ENCODE measurements around the gene RASSF8. TPM values are rescaled to one million over a fixed set of nuclear protein-coding genes. Genes with fewer than 3 reads are reported as not detected.

RASSF8 gene
- total and polyA plus RNA-seq, 9 of the 15 experiments (the other 6 are each of a cell fraction or from before 2014, with no cell fraction given): 0.01 to 0.36 (median 0.12) TPM; not detected in 1

DNA sequence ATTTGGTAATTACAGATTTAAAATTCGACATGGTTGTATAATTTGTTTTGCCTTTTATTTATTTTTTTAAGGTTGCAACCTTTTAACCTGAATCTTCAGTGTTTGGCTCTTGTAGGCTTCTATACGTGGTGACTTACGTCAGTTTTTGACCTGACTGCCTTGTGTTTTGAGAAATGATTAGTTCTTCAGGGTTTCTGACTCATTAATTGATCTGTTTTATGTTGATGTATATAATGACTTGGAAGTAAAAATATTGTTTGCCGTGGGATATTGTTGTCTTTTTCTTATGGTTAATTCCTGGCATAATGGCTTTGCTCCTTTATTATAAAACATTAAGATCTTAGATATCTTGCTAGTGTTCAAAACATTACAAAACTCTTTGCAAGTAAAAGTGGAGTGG lies 2.5 kb downstream of the RASSF8 start:
- no TSS peak for BruUV-seq (replicated peaks)
- 1% methylated on average over 4 of the region's 4 CpGs for WGBS (ENCODE audit: insufficient coverage, low coverage, missing lambda C conversion rate)
- no peak overlapping the region for H3K4me2 ChIP-seq (ENCODE audit: insufficient read depth, low read length)
- no peaks in the 10 kb centered on the region for H3K9me1 ChIP-seq (ENCODE audit: control insufficient read depth, insufficient read depth, low read length)
- H4K20me1 ChIP-seq (replicated peaks; ENCODE audit: control insufficient read depth, insufficient read depth, low read length): no peaks in the 10 kb centered on the region; the same call in 1 of the 2 replicates
- ChIA-PET POLR2A (no interaction called here), CTCF (ENCODE audit: low intra/inter-chr PET ratio) (no interaction called here)
- no peaks in the 10 kb centered on the region for H3K36me3 ChIP-seq (ENCODE audit: control insufficient read depth, insufficient read depth, low read length)
- H3K9ac ChIP-seq (ENCODE audit: insufficient read depth in 1 of 2, low read depth in 2 of 2, low read length in 2 of 2): no peak overlapping the region
- ATAC-seq (no peak), DNase-seq (ENCODE audit: extremely low read depth in 1 of 4, low spot score in 3 of 4) (no peak), FAIRE-seq (no peak)
- TF ChIP-seq GABPB2 (CRISPR knock-in tag; conservative IDR thresholded peaks at IDR 0.05) (no peak), ID3 (CRISPR knock-in tag; IDR thresholded peaks at IDR 0.05) (no peak), ID3 (tag; IDR thresholded peaks at IDR 0.05) (no peak), ARID2 (IDR thresholded peaks at IDR 0.05) (no peak), ESRRA (IDR thresholded peaks at IDR 0.05; ENCODE audit: borderline replicate concordance, low read depth) (no peak), BCOR (IDR thresholded peaks at IDR 0.05) (no peak), ZNF311 (CRISPR knock-in tag; IDR thresholded peaks at IDR 0.05) (no peak), CREM (IDR thresholded peaks at IDR 0.05; ENCODE audit: low read depth) (no peak), PREB (CRISPR knock-in tag; IDR thresholded peaks at IDR 0.05) (no peak)
- TF ChIP-seq, protein P1, sequence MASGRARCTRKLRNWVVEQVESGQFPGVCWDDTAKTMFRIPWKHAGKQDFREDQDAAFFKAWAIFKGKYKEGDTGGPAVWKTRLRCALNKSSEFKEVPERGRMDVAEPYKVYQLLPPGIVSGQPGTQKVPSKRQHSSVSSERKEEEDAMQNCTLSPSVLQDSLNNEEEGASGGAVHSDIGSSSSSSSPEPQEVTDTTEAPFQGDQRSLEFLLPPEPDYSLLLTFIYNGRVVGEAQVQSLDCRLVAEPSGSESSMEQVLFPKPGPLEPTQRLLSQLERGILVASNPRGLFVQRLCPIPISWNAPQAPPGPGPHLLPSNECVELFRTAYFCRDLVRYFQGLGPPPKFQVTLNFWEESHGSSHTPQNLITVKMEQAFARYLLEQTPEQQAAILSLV (tag; IDR thresholded peaks at IDR 0.05): no peak
- no peak overlapping the region for H2AFZ ChIP-seq (ENCODE audit: low read depth, low read length)
- no peaks in the 10 kb centered on the region for H3K9me3 ChIP-seq (replicated peaks; ENCODE audit: control insufficient read depth, insufficient read depth, low read depth, low read length)
- no peak overlapping the region for H3K27ac ChIP-seq (ENCODE audit: extremely low read depth, low read depth, low read length)
- H3K4me1 ChIP-seq (replicated peaks in 1 of 2; ENCODE audit: control insufficient read depth in 2 of 2, insufficient read depth in 2 of 2, low read length in 2 of 2): peaks cover 0 to 13% of the 10 kb centered on the region in 2 experiments; a peak in 2 of 5 replicates
- peaks cover 9 to 14% of the 10 kb centered on the region in 2 experiments for H3K27me3 ChIP-seq (ENCODE audit: control insufficient read depth in 2 of 2, insufficient read depth in 2 of 2, low read length in 2 of 2)
- no peaks in the 10 kb centered on the region for H3K79me2 ChIP-seq (ENCODE audit: control insufficient read depth, insufficient read depth, low read length)
- intact Hi-C loops (cut with micrococcal nuclease) (no loop called here), in situ Hi-C loops (cut with MboI) (no loop called here)
- H3K4me3 ChIP-seq: no peak overlapping the region
